HepG2 (cell line): ENCODE data around the gene CAMK2A. TPM values are rescaled to one million over a fixed set of nuclear protein-coding genes. Genes with fewer than 3 reads are reported as not detected.
A peak's percentile ranks its signal among the peaks of the same experiment; 100 is the strongest.

Source experiments
- CTCF ChIP-seq: sonication (generic); formaldehyde crosslinking; IDR thresholded peaks from 2 replicates; pipeline ENCODE4 v1.5.0; 2020; ENCODE audit warnings: mild to moderate bottlenecking, missing genetic modification reagents, moderate library complexity
- EED ChIP-seq: sonication (generic); formaldehyde crosslinking; IDR thresholded peaks from 2 replicates; pipeline ENCODE4 v1.5.0; 2020; ENCODE audit warnings: mild to moderate bottlenecking, missing genetic modification reagents
- GFI1 ChIP-seq: sonication (generic); formaldehyde crosslinking; IDR thresholded peaks from 2 replicates; pipeline ENCODE4 v1.5.0; 2020; ENCODE audit warnings: missing genetic modification reagents, mild to moderate bottlenecking, borderline replicate concordance
- HDAC1 ChIP-seq: sonication (generic); formaldehyde crosslinking; IDR thresholded peaks from 2 replicates; pipeline ENCODE4 v1.5.1; 2020; ENCODE audit warnings: mild to moderate bottlenecking, missing genetic modification reagents
- HMGXB4 ChIP-seq, 2 experiments: sonication (generic) in 1 of 2; formaldehyde crosslinking in 1 of 2; IDR thresholded peaks; 2 replicates each; pipeline versions ENCODE4 v1.4.0 to v1.6.1; 2018 to 2020; ENCODE audit warnings: missing genetic modification reagents in 2 of 2, borderline replicate concordance in 1 of 2, low read depth in 1 of 2, mild to moderate bottlenecking in 1 of 2, missing biosample characterization in 1 of 2
- HNRNPLL ChIP-seq: fragments of 200-400 bp; formaldehyde crosslinking; IDR thresholded peaks from 2 replicates; pipeline ENCODE4 v1.6.1; 2017; ENCODE audit warnings: mild to moderate bottlenecking, low read depth, low read length; ENCODE audit not compliant: poor library complexity, severe bottlenecking
- HOXA3 ChIP-seq: sonication (generic); formaldehyde crosslinking; IDR thresholded peaks from 2 replicates; pipeline ENCODE4 v1.5.0; 2020; ENCODE audit warnings: missing genetic modification reagents
- TBX2 ChIP-seq: sonication (generic); formaldehyde crosslinking; IDR thresholded peaks from 2 replicates; pipeline ENCODE4 v1.5.0; 2020; ENCODE audit warnings: missing genetic modification reagents, mild to moderate bottlenecking, borderline replicate concordance
- THAP9 ChIP-seq: sonication (generic); formaldehyde crosslinking; IDR thresholded peaks from 2 replicates; pipeline ENCODE4; 2020; ENCODE audit warnings: missing genetic modification reagents, mild to moderate bottlenecking, borderline replicate concordance
- ZFP41 ChIP-seq: sonication (generic); formaldehyde crosslinking; IDR thresholded peaks from 2 replicates; pipeline ENCODE4 v1.4.0; 2020; ENCODE audit warnings: mild to moderate bottlenecking, missing genetic modification reagents, borderline replicate concordance
- ZFP90 ChIP-seq: sonication (generic); formaldehyde crosslinking; IDR thresholded peaks from 2 replicates; pipeline ENCODE4 v1.8.0; 2022; ENCODE audit warnings: missing genetic modification reagents, mild to moderate bottlenecking, inconsistent platforms, borderline replicate concordance
- ZNF350 ChIP-seq: sonication (generic); formaldehyde crosslinking; IDR thresholded peaks from 2 replicates; pipeline ENCODE4 v1.4.0; 2020; ENCODE audit warnings: mild to moderate bottlenecking, low read depth, missing genetic modification reagents, borderline replicate concordance
- ZNF574 ChIP-seq: sonication (generic); formaldehyde crosslinking; IDR thresholded peaks from 2 replicates; pipeline ENCODE4 v1.4.0; 2020; ENCODE audit warnings: missing genetic modification reagents
- ZNF761 ChIP-seq: sonication (generic); formaldehyde crosslinking; conservative IDR thresholded peaks from 2 replicates; pipeline ENCODE4 v1.4.0; 2020; ENCODE audit warnings: mild to moderate bottlenecking, missing genetic modification reagents
- ZNF800 ChIP-seq: sonication (generic); formaldehyde crosslinking; IDR thresholded peaks from 2 replicates; pipeline ENCODE4 v1.4.0; 2020; ENCODE audit warnings: missing genetic modification reagents
- polyA plus RNA-seq, 8 experiments: library from polyadenylated mRNA; depleted of rRNA in 3 of 8; stranded (reverse) in 7 of 8; unstranded in 1 of 8; fragments of >200 nt; fragmentation: Illumina TruSeq in 4 of 8; extraction: Trizol in 4 of 8; gene quantifications; 2 replicates each; pipeline versions ENCODE4 v1.2.1 to v1.2.3, GENCODE V29; 2011 to 2016; ENCODE audit warnings: low read depth in 4 of 8, missing spikeins in 1 of 8, mixed read lengths in 1 of 8; ENCODE audit not compliant: insufficient read depth in 1 of 8
- total RNA-seq, 5 experiments: library from RNA; depleted of rRNA; stranded (reverse); fragments of >200 nt; fragmentation: Illumina TruSeq; extraction: Trizol; gene quantifications; 2 replicates each; pipeline ENCODE4 v1.2.3, GENCODE V29; 2016; ENCODE audit warnings: low read depth in 1 of 5

CAMK2A gene
- total and polyA plus RNA-seq, 2 of the 13 experiments (the other 11 are each of a cell fraction or from before 2014, with no cell fraction given) = 0.11 TPM; not detected in 1

GRCh38 chr5:150302301-150303069, 12.9 kb upstream of the CAMK2A start, which contains the start of gene ARSI (continued):
- TF ChIP-seq ZNF800 (CRISPR knock-in tag) (peak; percentile 99), ZFP41 (CRISPR knock-in tag) (no peak), CTCF (CRISPR knock-in tag) (peak; percentile 76), HNRNPLL (peak; percentile 50), GFI1 (CRISPR knock-in tag) (no peak), HDAC1 (CRISPR knock-in tag) (no peak), HMGXB4 (CRISPR knock-in tag; IDR thresholded peaks at IDR 0.05; ENCODE audit: borderline replicate concordance in 1 of 2, low read depth in 1 of 2) (peak; percentile 79 to 84), ZNF350 (CRISPR knock-in tag) (0 out of 2 replicates have a peak, but pooled peaks have one; percentile 45), TBX2 (CRISPR knock-in tag) (peak; percentile 75), HOXA3 (CRISPR knock-in tag) (peak; percentile 30; the same call in 1 of the 2 replicates), ZNF761 (CRISPR knock-in tag) (0 out of 2 replicates have a peak, but pooled peaks have one; percentile 41), ZNF574 (CRISPR knock-in tag) (0 out of 2 replicates have a peak, but pooled peaks have one; percentile 26), EED (CRISPR knock-in tag) (0 out of 2 replicates have a peak, but pooled peaks have one; percentile 35), THAP9 (CRISPR knock-in tag) (peak; percentile 37; the same call in 1 of the 2 replicates), ZFP90 (CRISPR knock-in tag) (no peak)
